Measurements from ENCODE around the gene NEK11. TPM values are rescaled to one million over a fixed set of nuclear protein-coding genes. Genes with fewer than 3 reads are reported as not detected.

Gene NEK11
- total and polyA plus RNA-seq, 2 donors (not counting 3 experiments of a cell fraction or from before 2014, with no cell fraction given), result 1.7 to 4.3 TPM

DNA sequence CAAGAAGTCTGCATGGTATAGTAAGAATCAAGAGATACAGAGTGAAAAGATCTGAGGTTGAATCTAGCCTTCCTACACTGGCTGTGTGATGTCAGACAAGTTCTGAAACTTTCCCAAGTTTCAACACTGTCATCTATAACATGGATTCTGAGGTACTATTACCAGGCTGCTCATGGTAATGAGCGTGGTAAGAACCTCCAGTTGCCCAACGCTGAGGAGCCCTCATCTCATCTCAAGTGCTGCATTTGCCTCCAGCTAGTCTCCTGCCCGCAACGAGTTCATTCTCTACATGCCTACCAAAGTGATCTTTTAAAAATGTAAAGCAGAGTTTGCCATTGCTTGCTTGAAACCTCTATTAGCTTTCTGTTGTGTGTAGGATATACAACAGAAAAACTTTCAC is 168.1 kb downstream of the NEK11 start:
- FAIRE-seq, result no peak
- BruUV-seq (replicated peaks), result no TSS peak
- H3K9ac ChIP-seq (replicated peaks; ENCODE audit: extremely low read depth, insufficient read depth, low read length), result no peak overlapping the region

DNA sequence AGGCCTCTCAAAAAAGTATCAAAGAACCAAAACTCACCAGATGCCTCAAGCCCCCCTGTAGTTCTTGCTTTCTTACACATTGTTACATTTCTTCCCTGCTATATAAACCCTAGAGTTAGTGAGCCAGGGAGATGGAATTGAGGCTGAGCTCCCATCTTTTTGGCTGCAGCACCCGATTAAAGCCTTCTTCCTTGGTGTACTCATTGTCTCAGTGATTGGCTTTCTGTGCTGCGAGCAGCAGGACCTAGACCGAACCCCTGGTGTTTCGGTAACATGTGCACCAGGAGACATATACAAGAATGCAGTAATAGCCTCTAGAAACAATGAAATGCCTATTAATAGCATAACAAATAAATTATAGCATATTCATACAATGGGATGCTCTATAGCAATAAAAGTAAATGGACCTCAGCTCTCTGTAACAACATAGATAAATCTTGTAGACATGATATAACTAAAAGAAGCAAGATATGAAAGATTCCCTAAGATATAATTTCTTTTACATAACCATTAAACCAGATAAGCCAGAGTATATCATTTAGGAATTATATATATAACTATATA is 174.0 kb downstream of the NEK11 start:
- FAIRE-seq, result no peak
- CTCF ChIA-PET, result interaction anchor here (0.9 kb wide), 1 partner anchor 126 kb away, joined by 3 read pairs; no protein-coding TSS in a partner anchor
- no peak for DNase-seq (ENCODE audit: low read depth, low spot score)
- Histone ChIP-seq H3K27ac (ENCODE audit: insufficient read depth, low read depth, low read length) (no peak overlapping the region), H3K4me3 (replicated peaks in 1 of 3; ENCODE audit: insufficient read depth in 1 of 3, low read depth in 1 of 3, low read length in 3 of 3) (no peak overlapping the region), H3K27me3 (ENCODE audit: control insufficient read depth in 2 of 2, insufficient read depth in 2 of 2, low read length in 2 of 2) (no peaks in the 10 kb centered on the region), H3K9ac (replicated peaks; ENCODE audit: extremely low read depth, insufficient read depth, low read length) (no peak overlapping the region), H3K4me1 (ENCODE audit: control insufficient read depth, extremely low read depth, insufficient read depth, low read length) (peaks cover 6% of the 10 kb centered on the region), H3K9me3 (replicated peaks; ENCODE audit: control insufficient read depth, insufficient read depth, low read length) (no peaks in the 10 kb centered on the region), H2AFZ (ENCODE audit: low read depth, low read length) (no peak overlapping the region), H3K9me1 (replicated peaks; ENCODE audit: control insufficient read depth, extremely low read depth, insufficient read depth, low read length) (no peaks in the 10 kb centered on the region), H3K4me2 (ENCODE audit: insufficient read depth, low read length) (no peak overlapping the region), H3K79me2 (ENCODE audit: control insufficient read depth, insufficient read depth, low read length) (no peaks in the 10 kb centered on the region), H3K36me3 (ENCODE audit: control insufficient read depth in 2 of 2, extremely low read depth in 1 of 2, insufficient read depth in 2 of 2, low read length in 2 of 2) (no peaks in the 10 kb centered on the region), H4K20me1 (replicated peaks; ENCODE audit: control insufficient read depth, extremely low read depth, insufficient read depth, low read length) (no peaks in the 10 kb centered on the region)
- intact Hi-C loops (cut with micrococcal nuclease), result no loop called here
- TF ChIP-seq POLR2AphosphoS5 (IDR thresholded peaks at IDR 0.05; ENCODE audit: insufficient read depth, low read depth, low read length), result no peak
- TF ChIP-seq, protein P1, sequence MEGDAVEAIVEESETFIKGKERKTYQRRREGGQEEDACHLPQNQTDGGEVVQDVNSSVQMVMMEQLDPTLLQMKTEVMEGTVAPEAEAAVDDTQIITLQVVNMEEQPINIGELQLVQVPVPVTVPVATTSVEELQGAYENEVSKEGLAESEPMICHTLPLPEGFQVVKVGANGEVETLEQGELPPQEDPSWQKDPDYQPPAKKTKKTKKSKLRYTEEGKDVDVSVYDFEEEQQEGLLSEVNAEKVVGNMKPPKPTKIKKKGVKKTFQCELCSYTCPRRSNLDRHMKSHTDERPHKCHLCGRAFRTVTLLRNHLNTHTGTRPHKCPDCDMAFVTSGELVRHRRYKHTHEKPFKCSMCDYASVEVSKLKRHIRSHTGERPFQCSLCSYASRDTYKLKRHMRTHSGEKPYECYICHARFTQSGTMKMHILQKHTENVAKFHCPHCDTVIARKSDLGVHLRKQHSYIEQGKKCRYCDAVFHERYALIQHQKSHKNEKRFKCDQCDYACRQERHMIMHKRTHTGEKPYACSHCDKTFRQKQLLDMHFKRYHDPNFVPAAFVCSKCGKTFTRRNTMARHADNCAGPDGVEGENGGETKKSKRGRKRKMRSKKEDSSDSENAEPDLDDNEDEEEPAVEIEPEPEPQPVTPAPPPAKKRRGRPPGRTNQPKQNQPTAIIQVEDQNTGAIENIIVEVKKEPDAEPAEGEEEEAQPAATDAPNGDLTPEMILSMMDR (IDR thresholded peaks at IDR 0.05; ENCODE audit: extremely low read depth in 1 of 2, insufficient read depth in 1 of 2, low read depth in 1 of 2, low read length in 2 of 2), result no peak
- dilution Hi-C loops (cut with MboI; ENCODE audit: extremely low pct_ligation_motif_present, low sequenced_read_pairs), result no loop called here
- BruUV-seq (replicated peaks), result no TSS peak
- POLR2A ChIA-PET, result no interaction called here

More for the DNA sequence above, 168.1 kb downstream of the NEK11 start:
- TF ChIP-seq, protein P1 (IDR thresholded peaks at IDR 0.05; ENCODE audit: extremely low read depth in 1 of 2, insufficient read depth in 1 of 2, low read depth in 1 of 2, low read length in 2 of 2), result no peak
- TF ChIP-seq, protein P2, sequence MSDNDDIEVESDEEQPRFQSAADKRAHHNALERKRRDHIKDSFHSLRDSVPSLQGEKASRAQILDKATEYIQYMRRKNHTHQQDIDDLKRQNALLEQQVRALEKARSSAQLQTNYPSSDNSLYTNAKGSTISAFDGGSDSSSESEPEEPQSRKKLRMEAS (IDR thresholded peaks at IDR 0.05; ENCODE audit: insufficient read depth, insufficient read length), result no peak
- no peak overlapping the region for H2AFZ ChIP-seq (ENCODE audit: low read depth, low read length)
- H3K9me3 ChIP-seq (replicated peaks; ENCODE audit: control insufficient read depth, insufficient read depth, low read length), result no peaks in the 10 kb centered on the region
- no peaks in the 10 kb centered on the region for H4K20me1 ChIP-seq (replicated peaks; ENCODE audit: control insufficient read depth, extremely low read depth, insufficient read depth, low read length)
- no peaks in the 10 kb centered on the region for H3K36me3 ChIP-seq (ENCODE audit: control insufficient read depth in 2 of 2, extremely low read depth in 1 of 2, insufficient read depth in 2 of 2, low read length in 2 of 2)
- dilution Hi-C loops (cut with MboI; ENCODE audit: extremely low pct_ligation_motif_present, low sequenced_read_pairs) (no loop called here), intact Hi-C loops (cut with micrococcal nuclease) (no loop called here)
- H3K4me2 ChIP-seq (ENCODE audit: insufficient read depth, low read length), result no peak overlapping the region
- H3K27ac ChIP-seq (ENCODE audit: insufficient read depth, low read depth, low read length), result no peak overlapping the region
- CTCF ChIA-PET, result no interaction called here
- DNase-seq (ENCODE audit: low read depth, low spot score), result no peak
- no peaks in the 10 kb centered on the region for H3K79me2 ChIP-seq (ENCODE audit: control insufficient read depth, insufficient read depth, low read length)
- H3K27me3 ChIP-seq (ENCODE audit: control insufficient read depth in 2 of 2, insufficient read depth in 2 of 2, low read length in 2 of 2), result no peaks in the 10 kb centered on the region
- POLR2A ChIA-PET, result no interaction called here
- H3K4me3 ChIP-seq (replicated peaks in 1 of 3; ENCODE audit: insufficient read depth in 1 of 3, low read depth in 1 of 3, low read length in 3 of 3), result no peak overlapping the region
- no peaks in the 10 kb centered on the region for H3K9me1 ChIP-seq (replicated peaks; ENCODE audit: control insufficient read depth, extremely low read depth, insufficient read depth, low read length)
- H3K4me1 ChIP-seq (ENCODE audit: control insufficient read depth, extremely low read depth, insufficient read depth, low read length), result no peaks in the 10 kb centered on the region
